Measurements from ENCODE around the gene DYNC2I2. TPM values are rescaled to one million over a fixed set of nuclear protein-coding genes. Genes with fewer than 3 reads are reported as not detected.

DYNC2I2 gene
- total RNA-seq, 2 donors from 2014 or later, result 18.1 to 19.4 TPM

DNA sequence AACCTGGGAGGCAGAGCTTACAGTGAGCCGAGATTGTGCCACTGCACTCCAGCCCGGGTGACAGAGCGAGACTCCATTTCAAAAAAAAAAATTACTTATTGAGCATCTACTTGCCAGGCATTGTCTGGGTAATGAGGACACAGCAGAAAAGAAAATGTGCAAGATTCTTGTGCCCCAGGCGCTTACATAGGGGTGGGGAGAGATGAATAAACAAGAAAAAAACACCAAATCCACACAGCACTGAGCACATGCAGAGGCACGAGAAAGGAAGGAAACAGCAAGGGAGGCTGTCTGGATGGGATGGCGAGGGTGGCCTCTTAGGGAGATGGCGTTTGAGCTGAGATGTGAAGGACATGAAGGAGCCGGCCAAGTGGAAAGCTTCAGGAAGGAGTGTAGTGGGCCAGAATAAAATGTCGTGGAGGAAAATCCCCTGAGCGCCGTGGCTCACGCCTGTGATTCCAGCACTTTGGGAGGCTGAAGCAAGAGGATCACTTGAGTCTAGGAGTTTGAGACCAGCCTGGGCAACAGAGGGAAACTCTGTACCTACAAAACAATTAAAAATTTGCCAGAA is 13.9 kb downstream of the DYNC2I2 start:
- DNase-seq (ENCODE audit: low spot score), result no peak
- intact Hi-C loops (cut with DNase I), result no loop called here

DNA sequence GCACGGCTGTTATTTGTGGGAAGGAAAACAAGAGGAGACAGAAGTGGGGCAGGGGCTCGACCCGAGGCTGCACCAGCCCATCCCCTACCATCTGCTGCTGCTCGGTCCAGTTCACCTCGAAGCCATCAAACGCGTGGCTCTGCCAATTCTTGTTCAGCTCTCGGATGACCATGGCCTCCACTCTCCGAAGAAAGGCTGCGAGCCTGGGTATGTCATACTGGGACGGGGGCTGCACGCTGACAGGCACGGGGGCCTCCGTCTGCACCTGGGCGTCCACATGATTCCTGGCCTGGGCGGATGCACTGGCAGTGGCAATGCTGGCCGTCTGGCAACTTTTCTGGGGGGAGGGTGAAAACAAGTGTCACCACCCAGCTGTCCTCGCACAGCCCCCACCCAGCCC is 16.0 kb downstream of the DYNC2I2 start:
- DNase-seq (ENCODE audit: low spot score), result no peak
- intact Hi-C loops (cut with DNase I), result no loop called here

DNA sequence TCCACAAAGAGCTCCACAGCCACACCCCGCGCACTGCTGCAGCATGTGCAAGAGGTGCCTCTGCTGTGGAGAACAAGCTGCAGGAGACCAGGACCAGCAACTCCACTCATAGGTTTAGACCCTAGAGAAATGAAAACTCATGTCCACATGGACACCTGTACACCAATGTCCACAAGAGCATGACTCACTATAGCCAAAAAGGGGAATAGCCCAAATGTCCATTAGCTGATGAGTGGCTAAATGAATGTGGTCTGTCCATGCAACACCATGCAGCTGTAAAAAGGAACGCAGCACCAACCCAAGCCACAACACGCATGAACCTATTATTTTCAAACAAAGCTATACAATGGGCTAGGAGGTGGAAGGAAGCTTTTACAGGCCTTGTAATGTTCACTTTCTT is 18.1 kb downstream of the DYNC2I2 start:
- DNase-seq (ENCODE audit: low spot score), result no peak
- intact Hi-C loops (cut with DNase I), result no loop called here

DNA sequence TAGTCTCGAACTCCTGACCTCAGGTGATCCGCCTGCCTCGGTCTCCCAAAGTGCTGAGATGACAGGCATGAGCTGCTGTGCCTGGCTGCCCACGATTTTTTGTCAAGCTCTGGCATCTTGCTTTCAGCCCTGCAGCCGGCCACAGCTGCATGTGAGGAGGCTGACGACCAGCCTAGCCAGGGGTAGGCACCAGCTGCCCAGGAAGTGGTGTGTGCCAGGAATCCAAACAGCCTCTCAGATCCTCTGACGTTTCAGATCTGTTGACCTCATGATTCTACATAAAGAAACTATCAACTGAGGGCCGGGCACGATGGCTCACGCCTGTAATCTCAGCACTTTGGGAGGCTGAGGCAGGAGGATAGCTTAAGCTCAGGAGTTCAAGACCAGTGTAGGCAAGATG is 19.0 kb downstream of the DYNC2I2 start:
- intact Hi-C loops (cut with DNase I), result no loop called here
- no peak for DNase-seq (ENCODE audit: low spot score)

DNA sequence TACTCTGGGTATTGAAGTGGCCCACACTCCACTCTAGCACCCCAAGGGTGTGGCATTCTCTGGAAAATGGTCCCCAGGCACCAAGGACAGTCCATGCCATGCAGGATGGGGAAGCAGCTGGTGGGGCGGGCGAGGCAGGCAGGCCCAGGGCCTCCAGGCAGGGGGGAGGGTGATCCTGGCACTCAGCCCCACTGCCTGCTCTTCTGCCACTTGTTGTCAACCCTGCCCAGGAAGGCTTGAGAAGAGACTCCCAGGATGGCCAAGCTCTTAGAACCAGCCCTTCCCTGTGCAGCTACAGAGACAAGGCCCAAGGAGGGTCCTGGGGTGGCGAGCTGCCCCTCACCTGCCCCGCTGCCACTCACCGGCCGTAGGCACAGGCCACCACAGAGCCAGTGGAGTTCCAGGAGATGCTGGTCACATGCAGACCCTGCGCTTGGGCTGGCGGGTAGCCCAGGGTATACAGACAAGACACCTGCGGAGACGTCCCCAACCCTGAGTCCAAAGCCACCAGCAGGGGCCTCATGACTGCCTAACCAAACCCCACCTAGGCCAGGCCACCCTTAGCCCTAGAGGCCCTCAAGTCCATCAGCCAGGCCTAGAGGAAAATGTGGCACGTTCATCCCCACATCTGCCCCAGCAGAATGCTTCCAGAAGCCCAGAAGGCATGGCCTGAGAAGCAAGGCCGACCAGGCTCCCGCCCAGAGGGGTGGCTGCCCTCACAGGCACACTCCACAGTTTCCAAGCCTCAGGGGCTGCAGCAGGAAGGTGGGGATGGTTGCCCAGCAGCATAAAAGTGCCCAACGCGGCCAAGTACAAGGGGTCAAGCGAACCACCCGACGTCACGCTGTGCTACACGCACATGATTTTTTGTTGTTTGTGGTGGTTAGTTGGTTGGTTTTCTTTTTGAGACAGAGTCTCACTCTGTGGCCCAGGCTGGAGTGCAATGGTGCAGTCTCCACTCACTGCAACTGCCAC is 19.8 kb downstream of the DYNC2I2 start:
- DNase-seq (ENCODE audit: low spot score), result no peak
- intact Hi-C loops (cut with DNase I), result no loop called here

DNA sequence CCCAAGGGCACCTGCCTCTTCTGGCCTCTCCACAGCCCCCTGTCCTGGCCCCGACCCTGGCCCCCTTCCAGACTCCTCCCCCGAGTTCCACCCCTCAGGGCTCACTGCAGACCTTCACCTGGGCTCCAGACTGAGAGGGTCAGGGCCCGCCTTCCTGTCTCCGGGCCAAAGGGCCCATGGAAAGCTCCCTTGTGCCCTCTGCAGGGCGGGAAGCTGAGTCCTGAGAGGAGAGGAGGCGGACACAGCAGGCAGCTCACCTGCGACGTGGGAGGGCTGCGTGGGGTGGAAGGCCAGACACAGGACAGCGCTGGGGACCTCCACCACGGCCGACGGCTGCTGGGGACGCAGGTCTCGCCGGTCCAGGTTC is 20.6 kb downstream of the DYNC2I2 start:
- intact Hi-C loops (cut with DNase I), result no loop called here
- DNase-seq (ENCODE audit: low spot score), result no peak

DNA sequence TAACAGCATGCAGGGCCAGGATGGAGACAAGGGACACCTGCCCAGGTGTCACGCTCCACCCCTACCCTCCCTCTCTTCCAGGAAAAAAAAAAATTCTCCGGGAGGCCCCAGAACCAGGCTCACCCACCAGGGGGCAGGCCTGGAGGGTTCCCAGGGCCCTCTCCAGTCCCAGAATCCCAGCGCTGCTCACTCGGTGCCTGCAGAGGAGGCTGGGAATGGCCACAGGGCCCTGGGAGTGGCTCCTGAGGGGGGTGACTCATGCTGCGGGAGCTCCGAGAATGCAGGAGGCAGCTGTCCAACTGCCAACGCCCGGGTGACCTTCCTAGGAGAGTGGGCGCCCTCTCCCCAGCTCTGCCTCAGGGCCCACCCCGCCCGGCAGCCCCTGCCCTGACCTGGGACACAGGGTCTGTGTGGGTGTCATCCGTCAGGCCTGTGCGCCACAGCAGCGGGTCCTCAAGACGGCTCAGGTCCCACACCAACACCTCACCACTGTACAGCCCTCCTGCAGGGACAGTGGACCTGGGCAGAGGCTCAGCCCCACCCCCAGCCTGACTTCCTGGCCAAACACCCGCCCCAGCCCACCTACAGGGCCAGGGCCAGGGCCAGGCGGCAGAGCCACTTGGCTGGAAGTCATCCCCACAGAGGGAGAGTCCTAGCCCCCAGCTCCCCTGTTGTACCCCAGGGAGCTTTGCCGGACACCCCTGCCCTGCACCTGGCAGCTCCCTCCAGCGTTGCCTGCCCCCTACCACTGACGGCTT is 21.2 kb downstream of the DYNC2I2 start:
- intact Hi-C loops (cut with DNase I), result no loop called here
- DNase-seq (ENCODE audit: low spot score), result peak; percentile 96

DNA sequence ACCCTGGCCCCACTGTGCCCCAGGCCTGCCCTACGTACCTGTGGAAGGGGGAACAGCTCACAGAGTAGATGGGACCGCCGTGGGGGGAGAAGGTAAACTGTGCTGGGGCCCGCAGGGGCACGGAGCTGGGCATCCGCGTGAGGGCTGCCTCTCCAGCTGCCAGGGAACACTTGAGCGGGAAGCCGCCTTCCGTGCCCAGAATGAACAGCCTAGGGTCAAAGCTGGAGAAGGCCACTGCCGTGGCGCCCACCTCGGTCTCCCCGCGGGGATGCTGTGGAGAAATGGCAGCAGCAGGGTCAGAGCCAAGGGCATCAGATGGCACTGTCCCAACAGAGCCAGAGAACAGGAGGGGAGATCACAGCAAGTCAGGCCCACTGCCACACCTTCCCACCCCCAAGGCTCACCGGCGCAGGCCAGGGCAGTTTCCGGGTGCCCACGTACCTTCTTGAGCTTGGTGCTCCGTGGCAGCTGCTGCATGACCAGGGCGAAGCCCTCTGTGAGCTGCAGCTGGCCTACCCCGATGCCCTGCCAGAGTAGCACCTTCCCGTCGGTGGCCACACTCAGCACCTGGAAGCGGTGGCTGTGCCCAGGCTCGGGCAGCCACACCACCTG is 21.9 kb downstream of the DYNC2I2 start:
- no peak for DNase-seq (ENCODE audit: low spot score)
- intact Hi-C loops (cut with DNase I), result no loop called here

DNA sequence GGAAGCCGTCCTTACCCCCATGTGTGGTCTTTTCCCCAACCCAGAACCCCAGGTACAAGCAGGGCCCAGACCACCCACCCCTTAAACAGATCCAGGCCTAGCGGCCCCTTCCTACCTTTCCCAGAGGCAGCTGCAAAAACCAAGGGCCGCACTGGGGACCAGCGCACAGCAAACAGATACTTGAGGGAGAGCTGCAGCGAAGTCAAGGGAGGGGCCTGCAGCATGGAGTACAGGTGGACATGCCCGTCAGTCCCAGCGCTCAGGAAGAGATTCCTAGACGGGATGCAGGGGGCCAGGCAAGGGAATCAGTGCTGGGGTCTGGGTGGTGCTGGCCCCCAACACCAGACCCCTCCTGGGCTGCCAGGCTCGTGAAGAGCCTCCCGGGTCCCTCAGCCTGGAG is 22.5 kb downstream of the DYNC2I2 start:
- no peak for DNase-seq (ENCODE audit: low spot score)
- intact Hi-C loops (cut with DNase I), result no loop called here

DNA sequence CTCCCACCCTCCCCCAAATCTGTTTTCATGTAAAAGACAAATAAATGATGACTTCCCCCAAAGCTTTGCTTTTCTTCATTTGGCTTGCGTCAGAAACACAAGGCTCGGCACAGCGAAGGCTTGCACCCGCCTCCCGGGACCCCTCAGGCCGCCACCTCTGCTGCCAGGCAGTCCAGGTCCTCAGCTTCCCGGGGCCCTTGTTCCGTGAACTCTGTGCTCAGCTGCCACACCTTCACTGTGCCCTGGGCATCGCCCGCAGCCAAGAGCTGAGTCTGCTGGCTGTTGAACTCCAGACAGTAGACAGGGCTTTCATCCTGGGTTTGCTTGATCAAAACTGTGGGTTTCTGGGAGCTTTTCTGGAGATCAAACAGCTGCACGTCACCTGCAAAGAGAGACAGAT is 23.0 kb downstream of the DYNC2I2 start:
- intact Hi-C loops (cut with DNase I), result no loop called here
- no peak for DNase-seq (ENCODE audit: low spot score)

DNA sequence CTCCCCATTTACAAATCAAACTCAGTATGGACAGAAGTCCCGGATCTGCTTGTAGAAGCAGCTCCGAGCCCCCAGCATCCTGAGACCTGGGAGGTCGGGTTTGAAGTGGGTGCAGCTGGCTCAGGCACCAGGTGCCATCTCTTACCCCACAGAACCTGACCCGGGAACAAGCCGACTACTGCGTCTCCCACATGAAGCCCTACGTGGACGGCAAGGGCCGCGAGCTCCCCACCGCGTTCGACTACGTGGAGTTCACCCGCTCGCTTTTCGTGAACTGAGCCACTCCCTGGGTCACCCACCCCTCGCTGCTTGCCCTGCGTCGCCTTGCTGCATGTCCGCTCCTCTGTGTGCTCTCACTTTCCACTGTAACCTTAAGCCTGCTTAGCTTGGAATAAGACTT is 23.6 kb downstream of the DYNC2I2 start:
- intact Hi-C loops (cut with DNase I), result no loop called here
- DNase-seq (ENCODE audit: low spot score), result no peak

DNA sequence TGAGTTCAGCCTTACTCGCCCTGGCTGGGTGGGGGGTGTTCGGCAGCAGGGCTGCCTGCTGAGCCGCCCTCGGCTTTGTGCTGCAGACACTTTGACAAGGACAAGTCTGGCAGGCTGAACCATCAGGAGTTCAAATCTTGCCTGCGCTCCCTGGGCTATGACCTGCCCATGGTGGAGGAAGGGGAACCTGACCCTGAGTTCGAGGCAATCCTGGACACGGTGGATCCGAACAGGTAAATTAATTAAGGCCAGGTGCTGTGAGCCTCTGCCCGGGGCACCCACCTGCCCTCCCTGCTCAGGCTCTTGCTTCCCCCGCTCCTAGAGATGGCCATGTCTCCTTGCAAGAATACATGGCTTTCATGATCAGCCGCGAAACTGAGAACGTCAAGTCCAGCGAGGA is 24.2 kb downstream of the DYNC2I2 start:
- intact Hi-C loops (cut with DNase I), result no loop called here
- DNase-seq (ENCODE audit: low spot score), result no peak

DNA sequence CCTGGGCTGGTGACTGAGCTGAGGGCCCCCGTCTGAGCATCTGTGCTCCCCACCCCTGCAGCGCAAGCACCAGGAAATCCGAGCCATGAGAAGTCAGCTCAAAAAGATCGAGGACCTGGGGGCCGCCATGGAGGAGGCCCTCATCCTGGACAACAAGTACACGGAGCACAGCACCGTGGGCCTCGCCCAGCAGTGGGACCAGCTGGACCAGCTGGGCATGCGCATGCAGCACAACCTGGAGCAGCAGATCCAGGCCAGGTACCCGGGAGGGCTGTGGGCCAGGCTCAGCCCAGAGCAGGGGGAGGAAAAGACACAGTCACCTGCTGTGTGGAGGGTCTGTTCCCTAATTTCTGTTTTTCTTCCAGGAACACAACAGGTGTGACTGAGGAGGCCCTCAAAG is 24.6 kb downstream of the DYNC2I2 start:
- intact Hi-C loops (cut with DNase I), result no loop called here
- DNase-seq (ENCODE audit: low spot score), result no peak

DNA sequence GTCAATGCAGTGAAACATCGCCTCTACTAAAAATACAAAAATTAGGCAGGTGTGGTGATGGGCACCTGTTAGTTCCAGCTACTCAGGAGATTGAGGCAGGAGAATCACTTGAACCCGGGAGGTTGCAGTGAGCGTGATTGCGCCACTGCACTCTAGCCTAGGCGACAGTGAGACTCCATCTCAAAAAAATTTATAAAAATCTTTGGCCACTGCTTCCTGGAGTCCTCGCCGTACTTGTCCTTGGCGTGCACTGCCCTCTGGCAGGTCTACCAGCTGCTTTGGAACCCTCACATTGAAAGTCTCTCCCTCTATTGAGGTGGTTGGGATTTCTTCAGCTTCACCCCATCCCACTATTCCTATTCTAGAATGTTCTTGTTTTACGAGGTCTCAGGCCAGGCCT is 25.0 kb downstream of the DYNC2I2 start:
- intact Hi-C loops (cut with DNase I), result no loop called here
- peak; percentile 32 for DNase-seq (ENCODE audit: low spot score)

DNA sequence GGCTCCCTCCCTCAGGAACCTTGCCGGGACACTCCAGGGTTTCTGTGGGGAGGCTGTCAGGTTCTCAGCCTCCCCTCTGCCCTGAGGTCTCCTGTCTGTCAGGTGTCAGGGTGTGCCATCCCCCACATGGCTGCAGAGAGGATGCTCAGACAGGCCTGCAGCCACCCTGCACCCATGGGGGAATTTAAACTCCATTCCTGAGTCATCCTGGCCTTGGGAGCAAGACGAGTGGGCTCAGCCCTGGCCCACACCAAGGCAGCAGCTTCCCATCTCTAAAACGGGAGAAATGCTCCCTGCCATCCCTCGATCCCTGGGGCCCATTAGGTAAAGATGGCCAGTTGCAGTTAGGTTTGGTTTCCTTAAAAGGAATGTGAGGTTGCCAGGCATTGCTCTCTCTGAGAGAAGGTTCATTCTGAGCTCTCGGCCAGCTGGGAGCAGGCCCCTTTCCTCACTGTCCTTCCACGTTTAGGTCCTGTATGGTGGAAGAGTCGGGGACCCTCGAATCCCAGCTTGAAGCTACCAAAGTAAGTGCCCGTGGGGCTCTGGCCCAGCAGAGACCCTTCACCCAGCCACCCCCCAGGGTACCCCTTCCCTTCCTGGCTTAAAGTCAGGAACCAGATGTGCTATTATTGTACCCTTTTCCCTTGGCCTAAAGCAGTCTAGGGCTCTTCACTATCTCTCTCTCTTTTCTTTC is 26.6 kb downstream of the DYNC2I2 start:
- no peak for DNase-seq (ENCODE audit: low spot score)
- intact Hi-C loops (cut with DNase I), result no loop called here

DNA sequence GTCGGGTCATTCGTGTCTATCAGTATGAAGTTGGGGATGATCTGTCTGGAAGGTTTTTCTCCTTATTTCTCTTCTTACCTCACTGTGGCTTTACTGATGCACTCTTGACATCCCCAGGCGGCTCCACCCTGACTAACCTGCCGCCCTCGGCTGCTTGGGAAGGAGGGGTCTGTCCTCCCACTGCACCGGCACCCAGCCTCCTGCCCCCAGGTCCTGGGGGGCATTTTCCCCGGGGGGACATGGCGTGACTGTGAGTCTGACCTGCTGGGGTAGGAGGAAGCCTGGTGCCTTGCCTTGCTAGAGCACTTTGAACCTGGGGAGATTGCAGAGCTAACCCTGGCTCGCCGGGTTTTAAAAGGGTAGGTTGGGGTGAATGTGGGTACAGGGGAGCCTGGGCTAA is 27.5 kb downstream of the DYNC2I2 start:
- DNase-seq (ENCODE audit: low spot score), result no peak
- intact Hi-C loops (cut with DNase I), result no loop called here

DNA sequence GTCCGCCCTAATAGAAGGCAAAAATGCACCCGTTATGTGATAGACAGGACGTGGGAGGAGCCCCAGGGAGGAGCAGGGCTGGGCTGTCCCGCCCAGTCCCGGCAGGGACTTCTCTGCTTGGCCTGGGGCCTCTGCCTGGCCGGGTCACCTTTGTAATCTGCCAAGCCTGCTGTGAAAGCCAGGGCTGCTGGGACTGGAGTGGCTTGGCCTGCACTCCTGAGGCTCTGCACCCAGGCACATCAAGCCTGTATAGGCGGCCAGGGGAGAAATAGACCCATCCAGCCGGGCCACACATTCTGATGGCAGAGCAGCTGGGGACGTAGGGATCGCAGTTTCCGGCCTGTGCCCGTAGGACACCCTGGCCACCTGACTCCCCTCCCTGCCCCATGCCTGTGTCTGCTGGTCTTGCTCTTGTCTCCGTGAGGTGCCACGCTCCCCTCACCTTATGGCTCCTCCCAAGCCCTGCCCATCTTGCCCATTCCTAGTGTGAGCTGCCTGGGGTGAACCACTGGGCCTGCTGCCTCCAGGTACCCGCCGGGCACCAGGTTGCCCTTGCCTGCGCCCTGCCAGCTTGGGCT is 28.1 kb downstream of the DYNC2I2 start:
- intact Hi-C loops (cut with DNase I), result no loop called here
- DNase-seq (ENCODE audit: low spot score), result peak; percentile 92

DNA sequence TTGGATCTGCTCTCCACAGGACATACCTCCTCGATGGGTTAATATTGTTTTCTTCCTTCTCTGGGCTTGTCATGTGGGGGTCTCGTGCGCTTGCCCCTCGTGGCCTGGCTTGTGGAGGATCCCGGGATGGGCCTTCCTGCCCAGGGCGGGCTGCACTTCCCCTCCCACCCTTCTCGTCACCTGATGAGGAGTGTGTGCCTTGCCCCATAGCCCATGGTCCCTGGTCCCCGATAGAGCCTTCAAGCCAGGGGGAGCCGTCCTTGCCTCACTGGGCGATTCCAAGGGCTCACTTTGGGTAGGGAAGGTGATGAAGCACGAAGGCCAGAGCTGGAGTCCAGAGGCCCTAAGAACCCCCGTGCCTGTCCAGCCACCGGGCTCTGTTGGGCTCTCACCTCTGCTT is 28.7 kb downstream of the DYNC2I2 start:
- intact Hi-C loops (cut with DNase I), result no loop called here
- peak; percentile 62 for DNase-seq (ENCODE audit: low spot score)

DNA sequence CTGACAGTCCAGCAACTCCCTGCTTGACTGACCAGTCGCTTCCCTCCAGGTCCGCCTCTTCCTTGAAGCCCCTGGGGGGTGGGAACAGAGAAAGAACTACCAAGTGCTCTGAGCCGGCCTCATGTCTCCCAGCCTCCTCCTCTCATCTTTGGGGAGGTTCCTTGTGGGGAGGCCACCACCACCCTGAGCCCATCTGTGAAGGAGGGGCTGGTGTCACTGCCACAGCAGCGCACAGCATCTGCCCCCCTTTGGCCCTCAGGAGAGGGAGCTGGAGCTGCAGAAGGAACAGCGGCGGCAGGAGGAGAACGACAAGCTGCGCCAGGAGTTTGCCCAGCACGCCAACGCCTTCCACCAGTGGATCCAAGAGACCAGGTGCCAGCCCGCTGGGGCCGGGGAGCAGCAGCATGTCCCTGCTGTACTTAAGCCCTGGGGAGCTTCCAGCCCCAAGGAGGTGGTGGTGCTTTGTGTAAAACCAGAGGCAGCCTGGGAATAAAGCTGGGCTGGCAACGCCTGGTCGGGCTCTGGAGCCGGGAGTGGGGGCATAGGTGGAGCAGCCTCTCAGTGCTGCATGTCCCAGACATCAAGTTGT is 29.4 kb downstream of the DYNC2I2 start:
- no peak for DNase-seq (ENCODE audit: low spot score)
- intact Hi-C loops (cut with DNase I), result no loop called here
